Small intestine (tissue), 7 donors: ENCODE results near the gene TCTA. TPM values are rescaled to one million over a fixed set of nuclear protein-coding genes. Genes with fewer than 3 reads are reported as not detected.

Source experiments
- DNase-seq, 2 donors: peaks; one replicate each; pipeline versions ENCODE4 v3.0.0 to v3.0.0-alpha.2; 2013
- FAIRE-seq: peaks from 2 replicates; lab custom pipeline; 2012; peaks lifted over from hg19 to GRCh38; lab: Jason Lieb, UNC
- H3K27ac ChIP-seq, 3 donors: one replicate each; pipeline ENCODE4 v1.5.1; 2013; ENCODE audit warnings: low read length in 2 of 3, mild to moderate bottlenecking in 2 of 3, control low read depth in 1 of 3, inconsistent platforms in 1 of 3, low read depth in 1 of 3, moderate library complexity in 1 of 3
- H3K27me3 ChIP-seq, 3 donors: one replicate each; pipeline ENCODE4 v1.6.1; 2013; ENCODE audit warnings: low read length in 3 of 3, inconsistent platforms in 1 of 3; ENCODE audit not compliant: control insufficient read depth in 3 of 3, insufficient read depth in 3 of 3
- H3K36me3 ChIP-seq, 3 donors: one replicate each; pipeline ENCODE4 v1.6.1; 2013; ENCODE audit warnings: low read length in 3 of 3, inconsistent platforms in 1 of 3, low read depth in 1 of 3, mild to moderate bottlenecking in 1 of 3, moderate library complexity in 1 of 3; ENCODE audit not compliant: control insufficient read depth in 3 of 3, insufficient read depth in 2 of 3
- H3K4me1 ChIP-seq, 3 donors: one replicate each; pipeline ENCODE4 v1.6.1; 2013; ENCODE audit warnings: low read length in 2 of 3, inconsistent platforms in 1 of 3, low read depth in 1 of 3, mild to moderate bottlenecking in 1 of 3, moderate library complexity in 1 of 3; ENCODE audit not compliant: control insufficient read depth in 3 of 3, insufficient read depth in 2 of 3
- H3K4me3 ChIP-seq, 3 donors: one replicate each; pipeline ENCODE4 v1.5.1; 2013; ENCODE audit warnings: low read length in 3 of 3, control low read depth in 1 of 3, inconsistent platforms in 1 of 3, low read depth in 1 of 3, mild to moderate bottlenecking in 1 of 3, moderate library complexity in 1 of 3
- H3K9me3 ChIP-seq, 2 donors: one replicate each; pipeline ENCODE4 v1.6.1; 2013; ENCODE audit warnings: low read depth in 1 of 2, low read length in 1 of 2; ENCODE audit not compliant: control insufficient read depth in 2 of 2, insufficient read depth in 1 of 2
- WGBS, 3 donors: extraction: QIAGEN DNeasy Blood & Tissue Kit; methylation state at CpG; one replicate each; pipeline ENCODE4 v1.1.7; 2013; 5-methylcytosine and 5-hydroxymethylcytosine counted together
- polyA plus RNA-seq, 4 donors: library from polyadenylated mRNA; stranded (reverse) in 3 of 4; unstranded in 1 of 4; fragments of 200-250 nt in 3 of 4; fragments of 120-200 nt in 1 of 4; gene quantifications; one replicate each; pipeline versions ENCODE4 v1.2.1 to v1.2.3, GENCODE V29; 2013
- donor health status: healthy with polysubstance abuse.
- donor health status: control.
- donor health status: control.
- donor health status: Bipolar disorder and iron deficiency.
- donor health status: healthy.

The TCTA gene
- polyA plus RNA-seq, 4 donors = 23.5 to 41.8 (median 32.2) TPM

DNA sequence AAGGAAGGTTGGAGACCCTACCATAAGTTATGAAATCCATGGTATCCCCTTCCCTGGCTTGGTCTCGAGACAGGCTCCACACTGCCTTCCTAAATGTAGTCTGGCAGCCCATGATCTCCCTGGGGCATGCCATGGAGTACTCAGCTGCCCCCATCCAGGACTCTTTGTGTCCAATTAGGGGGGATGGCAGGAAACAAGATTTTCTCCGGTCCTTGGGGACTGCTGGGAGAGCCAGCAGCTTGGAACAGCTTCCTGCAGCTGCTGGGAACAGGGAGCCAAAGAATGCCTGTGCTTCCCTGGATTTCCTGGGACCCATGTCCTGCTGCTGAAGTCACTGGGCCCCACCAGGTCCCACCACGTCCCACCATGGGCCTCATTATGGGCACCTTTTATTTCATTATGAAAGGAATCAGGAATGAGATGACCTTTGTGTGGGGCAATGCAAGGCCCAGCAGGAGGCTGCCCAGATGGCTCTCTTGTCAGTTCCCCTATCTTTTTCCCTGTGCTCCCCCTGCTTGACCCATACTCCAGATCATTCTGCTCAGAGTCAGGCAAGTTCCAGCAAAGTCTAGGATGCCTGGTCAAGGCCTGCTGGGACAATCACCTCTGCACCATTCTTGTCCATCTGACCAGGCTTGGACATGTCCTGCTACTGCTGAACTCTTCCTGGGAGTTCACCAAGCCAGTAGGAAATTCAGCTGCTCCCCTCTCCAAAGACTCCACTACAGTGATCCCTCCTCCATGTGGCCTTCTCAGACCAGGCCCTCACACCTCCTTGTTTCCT lies 42.9 kb downstream of the TCTA start:
- H3K4me3 ChIP-seq = no peak overlapping the region
- no peaks in the 10 kb centered on the region for H3K36me3 ChIP-seq
- H3K4me1 ChIP-seq = peaks cover 0 to 5% (median 0%) of the 10 kb centered on the region in 3 donors
- no peak overlapping the region for H3K27ac ChIP-seq
- H3K9me3 ChIP-seq = no peaks in the 10 kb centered on the region
- FAIRE-seq (no peak), DNase-seq (no peak)
- no peaks in the 10 kb centered on the region for H3K27me3 ChIP-seq
- 66 to 83% (median 75%) methylated on average over 3 of the region's 3 CpGs for WGBS, 3 donors

DNA sequence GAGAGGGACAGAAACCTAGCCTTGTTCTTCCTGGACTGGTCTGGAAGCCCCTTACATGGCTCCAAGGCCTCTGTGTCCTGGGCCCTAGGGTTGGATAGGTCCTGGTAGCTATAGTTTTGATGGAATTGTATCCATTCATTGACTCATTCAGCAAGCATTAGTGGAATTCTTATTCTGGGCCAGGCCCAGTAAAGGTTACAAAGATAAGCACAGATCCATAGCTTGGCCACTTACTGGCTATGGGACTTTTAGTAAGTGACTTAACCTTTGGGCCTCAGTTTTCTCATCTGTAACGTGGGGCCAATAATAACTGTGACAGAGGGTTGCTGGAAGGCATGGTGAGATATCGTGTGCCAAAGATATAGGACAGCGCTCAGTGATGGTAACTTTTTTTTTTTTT lies 44.2 kb downstream of the TCTA start:
- Histone ChIP-seq H3K36me3 (no peaks in the 10 kb centered on the region), H3K4me1 (peaks cover 0 to 12% (median 0%) of the 10 kb centered on the region in 3 donors), H3K27ac (no peak overlapping the region), H3K4me3 (no peak overlapping the region), H3K27me3 (no peaks in the 10 kb centered on the region), H3K9me3 (no peaks in the 10 kb centered on the region)
- FAIRE-seq (no peak), DNase-seq (no peak)
- WGBS, 3 donors = 88 to 95% (median 90%) methylated on average over 3 of the region's 3 CpGs

- Histone ChIP-seq H3K9me3 (no peaks in the 10 kb centered on the region), H3K36me3 (no peaks in the 10 kb centered on the region), H3K4me3 (no peak overlapping the region), H3K27ac (no peak overlapping the region), H3K4me1 (peaks cover 0 to 24% (median 2%) of the 10 kb centered on the region in 3 donors), H3K27me3 (no peaks in the 10 kb centered on the region)
- DNase-seq (no peak), FAIRE-seq (no peak)
- WGBS, 3 donors = 68 to 81% (median 77%) methylated on average over 2 of the region's 2 CpGs
Observed at GRCh38 chr3:49460188-49460890, 48.1 kb downstream of the TCTA start.

DNA sequence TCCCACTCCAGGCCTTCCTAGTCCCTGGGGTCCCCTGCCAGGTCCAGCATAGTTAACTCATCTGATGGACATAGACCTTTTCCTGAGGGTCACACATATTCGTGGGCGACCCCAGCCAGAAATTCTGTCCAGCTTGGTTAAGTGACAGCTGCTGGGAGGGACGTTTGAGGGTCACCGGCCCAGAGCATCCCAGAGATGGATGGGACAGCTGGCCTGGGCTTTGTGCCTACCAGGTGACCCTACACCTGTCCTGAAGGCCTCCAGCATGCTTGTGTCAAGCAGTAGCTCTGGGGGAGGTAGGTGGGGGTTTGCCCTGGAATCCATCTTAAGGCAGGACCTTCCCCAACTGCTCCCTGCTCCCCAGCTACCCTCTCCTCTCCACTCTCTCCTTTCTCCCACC lies 48.7 kb downstream of the TCTA start:
- no peak overlapping the region for H3K27ac ChIP-seq
- WGBS, 3 donors = 82 to 88% (median 83%) methylated on average over 4 of the region's 4 CpGs

DNA sequence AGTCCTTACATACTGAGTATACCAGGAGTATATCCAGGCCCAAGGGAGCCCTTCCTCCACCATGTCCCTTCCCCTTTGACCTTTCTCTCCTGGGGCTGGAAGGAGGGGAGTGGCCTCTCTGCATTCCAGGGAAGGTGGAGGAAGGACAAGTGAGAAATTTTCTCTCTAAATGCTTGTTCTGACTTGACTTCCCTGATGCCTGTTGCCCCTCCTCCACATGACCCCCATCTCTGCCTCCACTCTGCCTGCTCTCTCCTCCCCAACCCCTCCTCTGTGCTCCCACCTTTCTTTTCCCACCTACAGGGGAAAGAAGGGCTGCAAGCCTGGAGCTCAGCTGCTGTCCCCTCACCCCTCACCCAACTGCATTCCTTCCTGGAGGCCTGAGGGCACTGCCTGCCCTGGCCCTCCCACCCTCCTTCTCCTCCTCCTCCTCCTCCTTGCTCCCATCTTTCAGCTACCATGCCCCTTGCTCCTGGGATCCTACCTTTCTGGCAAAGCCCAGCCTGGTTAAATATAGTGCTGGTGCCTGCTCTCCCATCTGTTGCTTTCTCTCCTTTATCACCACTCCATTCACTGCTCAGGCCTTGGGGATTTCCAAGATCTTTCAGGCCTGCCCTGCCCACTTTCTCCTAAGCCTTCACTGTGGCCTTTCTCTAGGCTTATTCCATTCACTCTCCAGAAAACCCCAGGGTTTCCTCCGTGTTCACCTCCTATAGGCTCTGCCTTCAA lies 49.4 kb downstream of the TCTA start:
- 18 to 40% (median 21%) methylated on average over 1 of the region's 1 CpG for WGBS, 3 donors
- no peaks in the 10 kb centered on the region for H3K27me3 ChIP-seq
- no peaks in the 10 kb centered on the region for H3K36me3 ChIP-seq
- H3K9me3 ChIP-seq = no peaks in the 10 kb centered on the region
- H3K27ac ChIP-seq = peak overlapping the region in 2 of 3 donors; percentile 4 to 38
- peaks cover 2 to 35% (median 3%) of the 10 kb centered on the region in 3 donors for H3K4me1 ChIP-seq
- peak; percentile 36 to 45 for DNase-seq
- FAIRE-seq = no peak
- H3K4me3 ChIP-seq = no peak overlapping the region

More for the DNA sequence above, 48.7 kb downstream of the TCTA start:
- Histone ChIP-seq H3K4me3 (no peak overlapping the region), H3K9me3 (no peaks in the 10 kb centered on the region), H3K4me1 (peaks cover 2 to 30% (median 3%) of the 10 kb centered on the region in 3 donors), H3K27me3 (no peaks in the 10 kb centered on the region), H3K36me3 (no peaks in the 10 kb centered on the region)
- no peak for DNase-seq
- FAIRE-seq = no peak

DNA sequence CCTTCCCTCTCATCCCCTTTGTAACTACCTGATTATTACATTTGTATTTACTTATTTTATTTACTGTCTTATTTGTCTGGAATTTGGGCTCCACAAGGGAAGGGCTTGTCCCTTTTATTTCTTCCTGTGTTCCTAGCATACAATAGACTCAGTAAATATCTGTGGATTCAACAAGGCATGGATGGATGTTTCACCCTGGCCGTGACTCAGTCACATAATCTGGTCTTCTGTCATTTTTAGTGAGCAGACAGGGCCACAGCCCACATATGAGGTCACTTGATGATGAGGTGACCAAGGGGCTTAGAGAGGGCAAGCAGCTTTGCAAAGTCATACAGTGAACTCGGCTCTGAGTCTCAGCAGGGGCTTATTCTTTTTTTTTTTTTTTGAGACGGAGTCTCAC lies 50.0 kb downstream of the TCTA start:
- FAIRE-seq (no peak), DNase-seq (no peak)
- H3K9me3 ChIP-seq = no peaks in the 10 kb centered on the region
- no peaks in the 10 kb centered on the region for H3K27me3 ChIP-seq
- WGBS, 3 donors = 78 to 89% (median 80%) methylated on average over 2 to 3 of the region's 3 CpGs
- no peaks in the 10 kb centered on the region for H3K36me3 ChIP-seq
- no peak overlapping the region for H3K4me3 ChIP-seq
- H3K27ac ChIP-seq = no peak overlapping the region
- peaks cover 2 to 35% (median 3%) of the 10 kb centered on the region in 3 donors for H3K4me1 ChIP-seq

GRCh38 chr3:49465270-49466034 lies 53.2 kb downstream of the TCTA start:
- DNase-seq = peak; percentile 54 to 63
- WGBS, 3 donors = 30 to 66% (median 41%) methylated on average over 18 of the region's 18 CpGs

More at GRCh38 chr3:49465270-49466034, 53.2 kb downstream of the TCTA start:
- Histone ChIP-seq H3K27ac (peak overlapping the region; percentile 47 to 88 (median 72)), H3K9me3 (no peaks in the 10 kb centered on the region), H3K4me1 (peaks cover 2 to 39% (median 6%) of the 10 kb centered on the region in 3 donors), H3K36me3 (no peaks in the 10 kb centered on the region), H3K4me3 (no peak overlapping the region), H3K27me3 (no peaks in the 10 kb centered on the region)
- no peak for FAIRE-seq
